HG03097 (cell line): ENCODE data around the gene FBRSL1.

Source experiments
- ATAC-seq: cut with Tn5 transposase; IDR thresholded peaks from one replicate; pipeline ENCODE4 v1.9.1; 2021; ENCODE audit not compliant: unreplicated experiment, low FRiP score

Gene FBRSL1

GRCh38 chr12:132551641-132552031 lies 61.7 kb downstream of the FBRSL1 start:
- ATAC-seq, result no peak

- no peak for ATAC-seq
These were observed 65.1 kb downstream of the FBRSL1 start for GRCh38 chr12:132554845-132555630.

- no peak for ATAC-seq
These were observed 65.7 kb downstream of the FBRSL1 start for GRCh38 chr12:132555686-132556085.

- no peak for ATAC-seq
These were observed 66.3 kb downstream of the FBRSL1 start for GRCh38 chr12:132556216-132556615.

- no peak for ATAC-seq
These were observed 66.8 kb downstream of the FBRSL1 start for GRCh38 chr12:132556801-132557200.

- ATAC-seq, result no peak
These were observed 67.5 kb downstream of the FBRSL1 start for GRCh38 chr12:132557291-132558015.

- ATAC-seq, result no peak
These were observed 68.3 kb downstream of the FBRSL1 start for GRCh38 chr12:132558042-132558856.

GRCh38 chr12:132558861-132559623 lies 69.1 kb downstream of the FBRSL1 start:
- ATAC-seq, result no peak

GRCh38 chr12:132559652-132560363 lies 69.9 kb downstream of the FBRSL1 start:
- ATAC-seq, result no peak

GRCh38 chr12:132560364-132560613 lies 70.3 kb downstream of the FBRSL1 start:
- no peak for ATAC-seq

GRCh38 chr12:132560614-132561426 lies 70.9 kb downstream of the FBRSL1 start:
- ATAC-seq, result no peak
